CD8-positive, alpha-beta memory T cell (primary cell): ENCODE results near the gene WNK2. TPM values are rescaled to one million over a fixed set of nuclear protein-coding genes. Genes with fewer than 3 reads are reported as not detected.
A peak's percentile ranks its signal among the peaks of the same experiment; 100 is the strongest.

Experiments used
- CTCF ChIA-PET: fragments of 350-600 bp; sonication (Branson Sonifier 250); formaldehyde crosslinking; loops from one replicate; lab custom pipeline; 2021; ENCODE audit warnings: antibody characterized with exemption; lab: Charles Lee
- POLR2A ChIA-PET: fragments of 350-600 bp; sonication (Branson Sonifier 250); formaldehyde crosslinking; loops from one replicate; lab custom pipeline; 2021; ENCODE audit warnings: antibody characterized with exemption; lab: Charles Lee
- DNase-seq, 5 donors: peaks; one replicate each; pipeline versions ENCODE4 v3.0.0 to v3.0.0-alpha.2; 2020 to 2022; ENCODE audit warnings: mixed read lengths in 1 of 5
- H3K27ac ChIP-seq: one replicate; pipeline ENCODE4 v1.7.0; 2013; ENCODE audit warnings: low read depth, mild to moderate bottlenecking, low read length, moderate library complexity
- H3K27me3 ChIP-seq: 2 replicates; pipeline ENCODE4 v1.7.0; 2013; ENCODE audit warnings: low read length, mild to moderate bottlenecking; ENCODE audit not compliant: insufficient read depth, poor library complexity, severe bottlenecking
- H3K36me3 ChIP-seq: 2 replicates; pipeline ENCODE4 v1.7.0; 2013; ENCODE audit warnings: mild to moderate bottlenecking, low read length, moderate library complexity; ENCODE audit not compliant: insufficient read depth
- H3K4me1 ChIP-seq: 2 replicates; pipeline ENCODE4 v1.7.0; 2013; ENCODE audit warnings: mild to moderate bottlenecking, low read length, moderate library complexity; ENCODE audit not compliant: insufficient read depth
- H3K4me3 ChIP-seq: 2 replicates; pipeline ENCODE4 v1.7.0; 2013; ENCODE audit warnings: mild to moderate bottlenecking, low read length
- H3K9me3 ChIP-seq: 2 replicates; pipeline ENCODE4 v1.7.0; 2013; ENCODE audit warnings: mild to moderate bottlenecking, low read length
- H3K27ac Mint-ChIP-seq, 8 donors: one replicate each; pipeline ENCODE4 v1.8.0; 2020 to 2021; ENCODE audit warnings: mixed read lengths in 8 of 8, mild to moderate bottlenecking in 6 of 8, inconsistent platforms in 3 of 8, moderate library complexity in 3 of 8
- H3K27me3 Mint-ChIP-seq, 2 donors: one replicate each; pipeline ENCODE4 v1.8.0; 2020 to 2021; ENCODE audit warnings: mixed read lengths in 2 of 2, mild to moderate bottlenecking in 1 of 2, moderate library complexity in 1 of 2
- H3K36me3 Mint-ChIP-seq, 3 donors: one replicate each; pipeline ENCODE4 v1.8.0; 2020 to 2021; ENCODE audit warnings: mixed read lengths in 3 of 3, inconsistent platforms in 1 of 3, mild to moderate bottlenecking in 1 of 3
- H3K4me1 Mint-ChIP-seq, 3 donors: one replicate each; pipeline ENCODE4 v1.8.0; 2020 to 2021; ENCODE audit warnings: mixed read lengths in 3 of 3, inconsistent platforms in 1 of 3, mild to moderate bottlenecking in 1 of 3
- H3K4me3 Mint-ChIP-seq, 7 donors: one replicate each; pipeline ENCODE4 v1.8.0; 2020 to 2021; ENCODE audit warnings: mixed read lengths in 7 of 7, mild to moderate bottlenecking in 6 of 7, moderate library complexity in 4 of 7, inconsistent platforms in 2 of 7
- H3K9me3 Mint-ChIP-seq, 5 donors: one replicate each; pipeline ENCODE4 v1.8.0; 2020 to 2022; ENCODE audit warnings: mixed read lengths in 5 of 5, mild to moderate bottlenecking in 3 of 5, moderate library complexity in 2 of 5, inconsistent platforms in 1 of 5
- polyA plus RNA-seq: library from polyadenylated mRNA; unstranded; fragments of 300-500 nt; fragmentation: Illumina TruSeq; gene quantifications from one replicate; pipeline ENCODE4 v1.2.3, GENCODE V29; 2021
- total RNA-seq, 2 experiments: library from RNA; stranded (reverse); gene quantifications; one replicate each; pipeline ENCODE4 v1.2.3, GENCODE V29; 2021

WNK2 gene
- total and polyA plus RNA-seq, 3 experiments from 2014 or later = 0.20 to 0.55 TPM; not detected in 1

GRCh38 chr9:93302586-93303257 lies 118.8 kb downstream of the WNK2 start:
- H3K9me3 ChIP-seq = no peaks in the 10 kb centered on the region
- Mint-ChIP-seq H3K4me1 (no peaks in the 10 kb centered on the region), H3K36me3 (no peaks in the 10 kb centered on the region), H3K4me3 (no peak overlapping the region), H3K27ac (no peak overlapping the region), H3K9me3 (no peaks in the 10 kb centered on the region), H3K27me3 (peaks cover 1 to 8% of the 10 kb centered on the region in 2 donors)
- no peak overlapping the region for H3K27ac ChIP-seq
- H3K4me1 ChIP-seq = no peaks in the 10 kb centered on the region
- ChIA-PET POLR2A (no interaction called here), CTCF (interaction anchor here (0.7 to 1.4 kb wide), 12 partner anchors 10 to 452 kb away, joined by 3 to 9 read pairs (median 3); no protein-coding TSS in a partner anchor)
- no peaks in the 10 kb centered on the region for H3K36me3 ChIP-seq
- H3K27me3 ChIP-seq = no peaks in the 10 kb centered on the region
- DNase-seq = peak; percentile 28 to 73 (median 48)
- no peak overlapping the region for H3K4me3 ChIP-seq

- no peak overlapping the region for H3K4me3 Mint-ChIP-seq
- DNase-seq = no peak
- H3K27me3 ChIP-seq = no peaks in the 10 kb centered on the region
- H3K27ac Mint-ChIP-seq = no peak overlapping the region
- no peak overlapping the region for H3K4me3 ChIP-seq
- no peaks in the 10 kb centered on the region for H3K4me1 Mint-ChIP-seq
- H3K36me3 Mint-ChIP-seq = no peaks in the 10 kb centered on the region
- CTCF ChIA-PET = interaction anchor here (0.8 to 1.4 kb wide), 11 partner anchors 11 to 452 kb away, joined by 3 to 9 read pairs (median 3); no protein-coding TSS in a partner anchor
- H3K27me3 Mint-ChIP-seq = peaks cover 1 to 8% of the 10 kb centered on the region in 2 donors
- H3K27ac ChIP-seq = no peak overlapping the region
- H3K9me3 ChIP-seq = no peaks in the 10 kb centered on the region
- H3K36me3 ChIP-seq = no peaks in the 10 kb centered on the region
- POLR2A ChIA-PET = no interaction called here
- H3K9me3 Mint-ChIP-seq = no peaks in the 10 kb centered on the region
- no peaks in the 10 kb centered on the region for H3K4me1 ChIP-seq
Observed at GRCh38 chr9:93303258-93303771, 119.4 kb downstream of the WNK2 start.

- peaks cover 1 to 8% of the 10 kb centered on the region in 2 donors for H3K27me3 Mint-ChIP-seq
- H3K4me1 Mint-ChIP-seq = no peaks in the 10 kb centered on the region
- CTCF ChIA-PET = interaction anchor here (1.1 kb wide), 1 partner anchor 184 kb away, joined by 3 read pairs; no protein-coding TSS in a partner anchor
- no peaks in the 10 kb centered on the region for H3K36me3 Mint-ChIP-seq
- POLR2A ChIA-PET = no interaction called here
- Histone ChIP-seq H3K9me3 (no peaks in the 10 kb centered on the region), H3K27me3 (no peaks in the 10 kb centered on the region), H3K4me1 (no peaks in the 10 kb centered on the region), H3K36me3 (no peaks in the 10 kb centered on the region), H3K27ac (no peak overlapping the region), H3K4me3 (no peak overlapping the region)
- no peak overlapping the region for H3K27ac Mint-ChIP-seq
- no peak for DNase-seq
- no peak overlapping the region for H3K4me3 Mint-ChIP-seq
- H3K9me3 Mint-ChIP-seq = no peaks in the 10 kb centered on the region
Observed at GRCh38 chr9:93303806-93304573, 120.1 kb downstream of the WNK2 start.

GRCh38 chr9:93304574-93305496 lies 120.9 kb downstream of the WNK2 start:
- POLR2A ChIA-PET = no interaction called here
- H3K4me3 Mint-ChIP-seq = no peak overlapping the region

GRCh38 chr9:93305497-93306020 lies 121.6 kb downstream of the WNK2 start:
- H3K27ac ChIP-seq = no peak overlapping the region
- no peaks in the 10 kb centered on the region for H3K4me1 ChIP-seq
- H3K9me3 ChIP-seq = no peaks in the 10 kb centered on the region
- no peak for DNase-seq
- Mint-ChIP-seq H3K4me1 (no peaks in the 10 kb centered on the region), H3K4me3 (no peak overlapping the region), H3K9me3 (no peaks in the 10 kb centered on the region), H3K27me3 (peaks cover 0 to 7% of the 10 kb centered on the region in 2 donors), H3K27ac (no peak overlapping the region), H3K36me3 (no peaks in the 10 kb centered on the region)
- H3K4me3 ChIP-seq = no peak overlapping the region
- POLR2A ChIA-PET = interaction anchor here (0.6 kb wide), 1 partner anchor 156 kb away, joined by 6 read pairs; no protein-coding TSS in a partner anchor
- H3K27me3 ChIP-seq = no peaks in the 10 kb centered on the region
- H3K36me3 ChIP-seq = no peaks in the 10 kb centered on the region
- CTCF ChIA-PET = interaction anchor here (1.0 kb wide), 1 partner anchor 197 kb away, joined by 4 read pairs; no protein-coding TSS in a partner anchor

More at GRCh38 chr9:93304574-93305496, 120.9 kb downstream of the WNK2 start:
- H3K27ac ChIP-seq = no peak overlapping the region
- Mint-ChIP-seq H3K36me3 (no peaks in the 10 kb centered on the region), H3K9me3 (no peaks in the 10 kb centered on the region), H3K27me3 (peaks cover 0 to 9% of the 10 kb centered on the region in 2 donors), H3K4me1 (no peaks in the 10 kb centered on the region), H3K27ac (no peak overlapping the region)
- no peak overlapping the region for H3K4me3 ChIP-seq
- no peaks in the 10 kb centered on the region for H3K27me3 ChIP-seq
- no peaks in the 10 kb centered on the region for H3K9me3 ChIP-seq
- H3K36me3 ChIP-seq = no peaks in the 10 kb centered on the region
- CTCF ChIA-PET = interaction anchor here (1.0 kb wide), 1 partner anchor 196 kb away, joined by 4 read pairs; no protein-coding TSS in a partner anchor
- DNase-seq = no peak
- no peaks in the 10 kb centered on the region for H3K4me1 ChIP-seq

- CTCF ChIA-PET = no interaction called here
- H3K27ac ChIP-seq = no peak overlapping the region
- no peaks in the 10 kb centered on the region for H3K36me3 Mint-ChIP-seq
- no peaks in the 10 kb centered on the region for H3K36me3 ChIP-seq
- no peaks in the 10 kb centered on the region for H3K27me3 ChIP-seq
- no peak for DNase-seq
- no peak overlapping the region for H3K27ac Mint-ChIP-seq
- no peaks in the 10 kb centered on the region for H3K4me1 Mint-ChIP-seq
- no peak overlapping the region for H3K4me3 ChIP-seq
- no peaks in the 10 kb centered on the region for H3K9me3 Mint-ChIP-seq
- H3K4me1 ChIP-seq = no peaks in the 10 kb centered on the region
- H3K9me3 ChIP-seq = no peaks in the 10 kb centered on the region
- H3K4me3 Mint-ChIP-seq = no peak overlapping the region
- POLR2A ChIA-PET = interaction anchor here (0.6 kb wide), 1 partner anchor 156 kb away, joined by 6 read pairs; no protein-coding TSS in a partner anchor
- peaks cover 0 to 7% of the 10 kb centered on the region in 2 donors for H3K27me3 Mint-ChIP-seq
Observed at GRCh38 chr9:93306081-93306480, 122.1 kb downstream of the WNK2 start.

GRCh38 chr9:93306579-93307091 lies 122.7 kb downstream of the WNK2 start:
- no peak overlapping the region for H3K4me3 Mint-ChIP-seq
- Histone ChIP-seq H3K4me3 (no peak overlapping the region), H3K27me3 (no peaks in the 10 kb centered on the region), H3K4me1 (no peaks in the 10 kb centered on the region), H3K36me3 (no peaks in the 10 kb centered on the region), H3K9me3 (no peaks in the 10 kb centered on the region), H3K27ac (no peak overlapping the region)
- H3K4me1 Mint-ChIP-seq = no peaks in the 10 kb centered on the region
- POLR2A ChIA-PET = no interaction called here
- CTCF ChIA-PET = no interaction called here
- H3K27me3 Mint-ChIP-seq = peaks cover 0 to 7% of the 10 kb centered on the region in 2 donors
- no peaks in the 10 kb centered on the region for H3K36me3 Mint-ChIP-seq
- H3K9me3 Mint-ChIP-seq = no peaks in the 10 kb centered on the region
- no peak for DNase-seq
- H3K27ac Mint-ChIP-seq = no peak overlapping the region
